Measurements from ENCODE around the gene ALX3.

The ALX3 gene

GRCh38 chr1:110050602-110051261 lies 19.7 kb downstream of the ALX3 start:
- H3K9ac ChIP-seq (ENCODE audit: low read length): no peak overlapping the region
- no peak overlapping the region for H2AFZ ChIP-seq (ENCODE audit: low read depth, low read length, severe bottlenecking)
- TF ChIP-seq EZH2phosphoT487 (conservative IDR thresholded peaks at IDR 0.05; ENCODE audit: low read length): no peak
- TF ChIP-seq CTCF (IDR thresholded peaks at IDR 0.05; ENCODE audit: insufficient read depth, low read length, poor library complexity, severe bottlenecking): no peak
- no peak overlapping the region for H3K27ac ChIP-seq (ENCODE audit: low read depth, low read length)
- H3K9me3 ChIP-seq (ENCODE audit: insufficient read depth, low read length): no peaks in the 10 kb centered on the region
- H3K79me2 ChIP-seq (ENCODE audit: insufficient read depth, low read length): no peaks in the 10 kb centered on the region
- no peak overlapping the region for H3K4me2 ChIP-seq (ENCODE audit: low read depth, low read length, poor library complexity, severe bottlenecking)
- no peak overlapping the region for H3K4me3 ChIP-seq (ENCODE audit: insufficient read depth, low read length, poor library complexity, severe bottlenecking)
- H3K36me3 ChIP-seq (ENCODE audit: low read length): peaks cover 15% of the 10 kb centered on the region
- no peaks in the 10 kb centered on the region for H3F3A ChIP-seq (ENCODE audit: insufficient read depth)
- H3K9me2 ChIP-seq (replicated peaks; ENCODE audit: insufficient read depth, low read length): no peaks in the 10 kb centered on the region
- H3K27me3 ChIP-seq (ENCODE audit: low read length): no peaks in the 10 kb centered on the region
- no peaks in the 10 kb centered on the region for H4K20me1 ChIP-seq (ENCODE audit: low read depth, low read length)

- Histone ChIP-seq H3K9me3 (ENCODE audit: insufficient read depth, low read length) (no peaks in the 10 kb centered on the region), H3F3A (ENCODE audit: insufficient read depth) (no peaks in the 10 kb centered on the region), H2AFZ (ENCODE audit: low read depth, low read length, severe bottlenecking) (no peak overlapping the region), H3K36me3 (ENCODE audit: low read length) (peaks cover 13% of the 10 kb centered on the region; the same call in 1 of the 2 replicates), H3K4me2 (ENCODE audit: low read depth, low read length, poor library complexity, severe bottlenecking) (no peak overlapping the region), H3K79me2 (ENCODE audit: insufficient read depth, low read length) (no peaks in the 10 kb centered on the region), H3K9ac (ENCODE audit: low read length) (no peak overlapping the region), H3K27me3 (ENCODE audit: low read length) (no peaks in the 10 kb centered on the region), H4K20me1 (ENCODE audit: low read depth, low read length) (no peaks in the 10 kb centered on the region), H3K9me2 (replicated peaks; ENCODE audit: insufficient read depth, low read length) (no peaks in the 10 kb centered on the region), H3K27ac (ENCODE audit: low read depth, low read length) (no peak overlapping the region), H3K4me3 (ENCODE audit: insufficient read depth, low read length, poor library complexity, severe bottlenecking) (no peak overlapping the region)
- TF ChIP-seq EZH2phosphoT487 (conservative IDR thresholded peaks at IDR 0.05; ENCODE audit: low read length) (no peak), CTCF (IDR thresholded peaks at IDR 0.05; ENCODE audit: insufficient read depth, low read length, poor library complexity, severe bottlenecking) (no peak)
These were observed 20.5 kb downstream of the ALX3 start for GRCh38 chr1:110049801-110050601.

- Histone ChIP-seq H3K27me3 (ENCODE audit: low read length) (no peaks in the 10 kb centered on the region), H3K79me2 (ENCODE audit: insufficient read depth, low read length) (no peaks in the 10 kb centered on the region), H3K9me3 (ENCODE audit: insufficient read depth, low read length) (no peaks in the 10 kb centered on the region), H3K9ac (ENCODE audit: low read length) (no peak overlapping the region), H3K9me2 (replicated peaks; ENCODE audit: insufficient read depth, low read length) (no peaks in the 10 kb centered on the region), H4K20me1 (ENCODE audit: low read depth, low read length) (no peaks in the 10 kb centered on the region), H3K4me3 (ENCODE audit: insufficient read depth, low read length, poor library complexity, severe bottlenecking) (no peak overlapping the region), H3K36me3 (ENCODE audit: low read length) (peaks cover 16% of the 10 kb centered on the region; the same call in 1 of the 2 replicates), H2AFZ (ENCODE audit: low read depth, low read length, severe bottlenecking) (no peak overlapping the region), H3K4me2 (ENCODE audit: low read depth, low read length, poor library complexity, severe bottlenecking) (no peak overlapping the region), H3F3A (ENCODE audit: insufficient read depth) (no peaks in the 10 kb centered on the region), H3K27ac (ENCODE audit: low read depth, low read length) (no peak overlapping the region)
- no peak for TF ChIP-seq EZH2phosphoT487 (conservative IDR thresholded peaks at IDR 0.05; ENCODE audit: low read length)
- TF ChIP-seq CTCF (IDR thresholded peaks at IDR 0.05; ENCODE audit: insufficient read depth, low read length, poor library complexity, severe bottlenecking): no peak
These were observed 21.4 kb downstream of the ALX3 start for GRCh38 chr1:110048923-110049601.

Measured in SU-DHL-6 (cell line).